HEK293 (cell line): ENCODE results near the gene FGFR4.

Source experiments
- CTCF ChIA-PET: fragments of 350-600 bp; formaldehyde crosslinking; extraction: SDS; loops from one replicate; lab custom pipeline; 2021; ENCODE audit warnings: antibody characterized with exemption; lab: Yijun Ruan, JAX
- POLR2A ChIA-PET: fragments of 300-600 bp; formaldehyde crosslinking; extraction: SDS; loops from one replicate; lab custom pipeline; 2020; ENCODE audit warnings: antibody characterized with exemption, inconsistent platforms; lab: Yijun Ruan, JAX
- H3K27ac ChIP-seq: fragments of 200-500 bp; sonication (Bioruptor generic); 2 replicates; pipeline ENCODE4 v1.5.1; 2014; ENCODE audit warnings: low read depth, low read length, control low read depth, inconsistent platforms; ENCODE audit errors: extremely low read depth
- H3K36me3 ChIP-seq, 2 experiments: fragments of 200-500 bp in 1 of 2; sonication (Bioruptor generic) in 1 of 2; 1 replicate in 1 of 2; 2 replicates in 1 of 2; pipeline ENCODE4 v1.5.1; 2014 to 2017; ENCODE audit warnings: inconsistent platforms in 2 of 2, low read length in 2 of 2; ENCODE audit not compliant: control insufficient read depth in 2 of 2, insufficient read depth in 1 of 2
- H3K4me1 ChIP-seq: fragments of 200-500 bp; sonication (Bioruptor generic); 2 replicates; pipeline ENCODE4 v1.5.1; 2014; ENCODE audit warnings: mild to moderate bottlenecking, low read length, inconsistent platforms; ENCODE audit not compliant: control insufficient read depth, insufficient read depth
- H3K4me3 ChIP-seq: 2 replicates; pipeline ENCODE4 v1.5.1; 2011; ENCODE audit warnings: low read depth, mild to moderate bottlenecking, control low read depth, low read length, moderate library complexity
- H3K9me3 ChIP-seq: fragments of 200-500 bp; sonication (Bioruptor generic); 2 replicates; pipeline ENCODE4 v1.5.1; 2014; ENCODE audit warnings: low read depth, low read length, inconsistent platforms; ENCODE audit not compliant: control insufficient read depth, insufficient read depth
- FEZF1 ChIP-seq: fragments of 450-650 bp; formaldehyde crosslinking; IDR thresholded peaks from 2 replicates; pipeline ENCODE4 v1.5.1; 2016; ENCODE audit warnings: missing biosample characterization, missing genetic modification characterization
- INSM2 ChIP-seq: fragments of 450-650 bp; formaldehyde crosslinking; IDR thresholded peaks from 2 replicates; pipeline ENCODE4 v1.5.1; 2016; ENCODE audit warnings: missing biosample characterization, missing genetic modification characterization
- PRDM2 ChIP-seq: fragments of 450-650 bp; formaldehyde crosslinking; IDR thresholded peaks from 2 replicates; pipeline ENCODE4 v1.5.1; 2016; ENCODE audit warnings: missing biosample characterization, missing genetic modification characterization, borderline replicate concordance
- YY2 ChIP-seq: fragments of 450-650 bp; formaldehyde crosslinking; IDR thresholded peaks from 2 replicates; pipeline ENCODE4 v1.5.1; 2016; ENCODE audit warnings: missing biosample characterization, missing genetic modification characterization
- ZBTB48 ChIP-seq: fragments of 450-650 bp; formaldehyde crosslinking; IDR thresholded peaks from 2 replicates; pipeline ENCODE4 v1.5.1; 2016; ENCODE audit warnings: missing biosample characterization, missing genetic modification characterization
- ZBTB7A ChIP-seq: fragments of 450-650 bp; formaldehyde crosslinking; IDR thresholded peaks from 2 replicates; pipeline ENCODE4 v1.5.1; 2016; ENCODE audit warnings: low read depth, missing biosample characterization, missing genetic modification characterization
- ZNF146 ChIP-seq: fragments of 450-650 bp; formaldehyde crosslinking; IDR thresholded peaks from 2 replicates; pipeline ENCODE4 v1.5.1; 2016; ENCODE audit warnings: missing biosample characterization, missing genetic modification characterization
- ZNF169 ChIP-seq: fragments of 450-650 bp; formaldehyde crosslinking; IDR thresholded peaks from 2 replicates; pipeline ENCODE4 v1.5.1; 2016; ENCODE audit warnings: missing biosample characterization, missing genetic modification characterization
- ZNF292 ChIP-seq: fragments of 450-650 bp; formaldehyde crosslinking; IDR thresholded peaks from 2 replicates; pipeline ENCODE4 v1.5.1; 2016; ENCODE audit warnings: low read depth, missing biosample characterization, missing genetic modification characterization, borderline replicate concordance
- ZNF302 ChIP-seq: fragments of 450-650 bp; formaldehyde crosslinking; IDR thresholded peaks from 2 replicates; pipeline ENCODE4 v1.5.1; 2016; ENCODE audit warnings: missing biosample characterization, missing genetic modification characterization, low read depth
- ZNF324 ChIP-seq: fragments of 450-650 bp; formaldehyde crosslinking; IDR thresholded peaks from 2 replicates; pipeline ENCODE4 v1.5.1; 2016; ENCODE audit warnings: missing biosample characterization, missing genetic modification characterization
- ZNF473 ChIP-seq: fragments of 450-650 bp; formaldehyde crosslinking; IDR thresholded peaks from 2 replicates; pipeline ENCODE4 v1.5.1; 2017; ENCODE audit warnings: missing biosample characterization, missing genetic modification characterization
- ZNF48 ChIP-seq: fragments of 450-650 bp; formaldehyde crosslinking; IDR thresholded peaks from 2 replicates; pipeline ENCODE4 v1.5.1; 2016; ENCODE audit warnings: missing biosample characterization, missing genetic modification characterization
- ZNF600 ChIP-seq: fragments of 450-650 bp; formaldehyde crosslinking; IDR thresholded peaks from 2 replicates; pipeline ENCODE4 v1.5.1; 2016; ENCODE audit warnings: missing biosample characterization, missing genetic modification characterization
- ZNF768 ChIP-seq: fragments of 450-650 bp; formaldehyde crosslinking; IDR thresholded peaks from 2 replicates; pipeline ENCODE4 v1.5.1; 2018; ENCODE audit warnings: missing biosample characterization, mild to moderate bottlenecking, missing genetic modification characterization
- ZSCAN23 ChIP-seq: fragments of 450-650 bp; formaldehyde crosslinking; IDR thresholded peaks from 2 replicates; pipeline ENCODE4 v1.5.1; 2016; ENCODE audit warnings: missing biosample characterization, missing genetic modification characterization
- TF ChIP-seq, protein P1 (sequence below): fragments of 450-650 bp; formaldehyde crosslinking; IDR thresholded peaks from 2 replicates; pipeline ENCODE4 v1.5.1; 2017; ENCODE audit warnings: missing biosample characterization, missing genetic modification characterization

The FGFR4 gene

DNA sequence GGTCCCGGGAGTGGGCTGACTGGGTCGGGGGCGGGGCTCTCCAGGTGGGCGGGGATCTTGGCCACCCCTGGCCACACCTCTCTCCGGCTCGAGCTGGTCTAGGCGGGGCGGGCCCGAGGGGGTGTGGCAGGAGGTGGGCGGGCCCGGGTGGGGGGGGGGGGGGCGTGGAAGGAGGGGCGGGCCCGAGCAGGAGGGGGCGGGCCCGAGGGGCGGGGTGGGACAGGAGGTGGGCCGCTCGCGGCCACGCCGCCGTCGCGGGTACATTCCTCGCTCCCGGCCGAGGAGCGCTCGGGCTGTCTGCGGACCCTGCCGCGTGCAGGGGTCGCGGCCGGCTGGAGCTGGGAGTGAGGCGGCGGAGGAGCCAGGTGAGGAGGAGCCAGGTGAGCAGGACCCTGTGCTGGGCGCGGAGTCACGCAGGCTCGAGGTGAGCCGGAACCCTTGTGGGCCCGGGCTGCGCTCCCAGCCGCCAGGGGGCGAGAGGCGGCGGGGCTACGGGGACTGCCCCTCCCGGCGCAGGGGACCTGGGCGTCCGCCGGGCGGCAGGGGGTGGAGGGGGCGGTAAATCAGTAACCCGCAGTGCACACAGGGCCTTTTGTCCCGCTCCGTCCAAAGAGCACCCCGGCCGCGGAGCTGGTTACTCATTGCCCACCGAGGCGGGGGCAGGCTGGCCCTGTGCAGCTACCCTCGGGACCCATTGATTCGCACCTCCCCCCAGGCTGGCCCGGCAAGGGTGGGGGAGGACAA, at the start of gene FGFR4 (continued):
- TF ChIP-seq ZNF146 (tag by site-specific recombination) (no peak), ZNF292 (tag by site-specific recombination) (no peak), YY2 (tag by site-specific recombination) (0 out of 2 replicates have a peak, but pooled peaks have one; percentile 23), ZNF600 (tag by site-specific recombination) (peak; percentile 31; the same call in 1 of the 2 replicates)

DNA sequence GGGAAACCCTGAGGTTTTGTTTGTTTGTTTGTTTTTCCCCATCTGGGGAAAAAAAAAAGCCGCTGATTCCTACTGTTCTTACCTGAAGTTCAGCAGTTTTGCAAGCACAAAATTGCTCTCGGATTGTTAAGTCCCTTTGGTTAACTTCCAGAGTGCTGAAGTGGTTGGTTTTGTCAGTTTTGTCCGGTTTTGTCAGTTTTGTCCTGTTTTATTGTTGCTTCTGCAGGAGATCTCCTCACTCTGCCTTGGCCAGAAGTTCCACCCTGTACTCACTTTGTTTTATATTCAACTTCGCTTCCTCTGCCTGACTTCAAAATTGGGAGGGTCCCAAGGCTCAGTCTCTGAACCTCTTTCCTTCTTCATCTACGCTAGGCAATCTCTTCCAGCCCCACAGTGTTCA, 49.8 kb upstream of the FGFR4 start:
- POLR2A ChIA-PET = no interaction called here
- CTCF ChIA-PET = interaction anchor here (0.6 kb wide), 1 partner anchor 38 kb away, joined by 4 read pairs; no protein-coding TSS in a partner anchor
- Histone ChIP-seq H3K9me3 (no peaks in the 10 kb centered on the region), H3K4me1 (no peaks in the 10 kb centered on the region), H3K4me3 (no peak overlapping the region), H3K27ac (no peak overlapping the region), H3K36me3 (peaks cover 42 to 48% of the 10 kb centered on the region in 2 experiments)
- TF ChIP-seq ZSCAN23 (no peak), ZNF768 (tag by site-specific recombination) (no peak), ZNF169 (tag by site-specific recombination) (no peak), INSM2 (no peak), ZNF48 (tag by site-specific recombination) (no peak), ZNF324 (tag by site-specific recombination) (no peak), PRDM2 (tag by site-specific recombination) (no peak), FEZF1 (no peak), ZBTB7A (no peak), ZBTB48 (no peak), ZNF473 (no peak), ZNF302 (no peak)
- TF ChIP-seq, protein P1, sequence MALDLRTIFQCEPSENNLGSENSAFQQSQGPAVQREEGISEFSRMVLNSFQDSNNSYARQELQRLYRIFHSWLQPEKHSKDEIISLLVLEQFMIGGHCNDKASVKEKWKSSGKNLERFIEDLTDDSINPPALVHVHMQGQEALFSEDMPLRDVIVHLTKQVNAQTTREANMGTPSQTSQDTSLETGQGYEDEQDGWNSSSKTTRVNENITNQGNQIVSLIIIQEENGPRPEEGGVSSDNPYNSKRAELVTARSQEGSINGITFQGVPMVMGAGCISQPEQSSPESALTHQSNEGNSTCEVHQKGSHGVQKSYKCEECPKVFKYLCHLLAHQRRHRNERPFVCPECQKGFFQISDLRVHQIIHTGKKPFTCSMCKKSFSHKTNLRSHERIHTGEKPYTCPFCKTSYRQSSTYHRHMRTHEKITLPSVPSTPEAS (tag by site-specific recombination) = no peak
